ENCODE data around the gene RCOR1.

RCOR1 gene

DNA sequence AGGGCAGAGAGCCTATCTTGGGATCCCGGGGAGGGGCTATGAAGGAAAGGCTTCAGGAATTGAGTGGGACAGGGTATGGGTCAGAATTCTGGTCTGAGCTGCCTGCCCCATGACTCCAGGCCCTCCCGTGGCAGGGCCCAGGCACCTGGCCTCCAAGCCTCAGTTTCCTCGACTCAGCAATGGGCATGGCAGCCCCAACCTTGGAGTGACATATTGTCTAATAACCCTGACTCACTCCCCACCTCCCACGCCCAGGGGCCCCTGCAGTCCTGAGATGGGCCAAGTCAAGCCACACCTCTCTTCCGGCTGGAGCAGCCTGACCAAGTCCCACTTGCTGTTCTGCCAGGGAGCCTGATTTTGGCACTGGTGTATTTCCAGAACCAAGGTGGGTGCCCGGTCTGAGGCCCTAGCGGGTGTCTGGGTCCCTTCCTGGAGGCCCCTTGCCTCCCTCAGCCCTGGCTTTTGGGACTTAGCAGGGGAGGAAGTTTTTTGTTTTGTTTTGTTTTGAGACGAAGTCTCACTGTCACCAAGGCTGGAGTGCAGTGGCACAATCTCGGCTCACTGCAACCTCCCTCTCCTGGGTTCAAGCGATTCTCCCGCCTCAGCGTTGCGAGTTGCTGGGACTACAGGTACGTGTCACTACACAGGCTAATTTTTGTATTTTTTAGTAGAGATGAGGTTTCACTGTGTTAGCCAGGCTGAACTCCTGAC is 40.3 kb upstream of the RCOR1 start:
- ChIA-PET POLR2A (no interaction called here), CTCF (no interaction called here)
- no peak for DNase-seq (ENCODE audit: low read depth, low spot score)
- H3K4me3 ChIP-seq (ENCODE audit: low read depth, low read length), result no peak overlapping the region
- TF ChIP-seq, protein P1, sequence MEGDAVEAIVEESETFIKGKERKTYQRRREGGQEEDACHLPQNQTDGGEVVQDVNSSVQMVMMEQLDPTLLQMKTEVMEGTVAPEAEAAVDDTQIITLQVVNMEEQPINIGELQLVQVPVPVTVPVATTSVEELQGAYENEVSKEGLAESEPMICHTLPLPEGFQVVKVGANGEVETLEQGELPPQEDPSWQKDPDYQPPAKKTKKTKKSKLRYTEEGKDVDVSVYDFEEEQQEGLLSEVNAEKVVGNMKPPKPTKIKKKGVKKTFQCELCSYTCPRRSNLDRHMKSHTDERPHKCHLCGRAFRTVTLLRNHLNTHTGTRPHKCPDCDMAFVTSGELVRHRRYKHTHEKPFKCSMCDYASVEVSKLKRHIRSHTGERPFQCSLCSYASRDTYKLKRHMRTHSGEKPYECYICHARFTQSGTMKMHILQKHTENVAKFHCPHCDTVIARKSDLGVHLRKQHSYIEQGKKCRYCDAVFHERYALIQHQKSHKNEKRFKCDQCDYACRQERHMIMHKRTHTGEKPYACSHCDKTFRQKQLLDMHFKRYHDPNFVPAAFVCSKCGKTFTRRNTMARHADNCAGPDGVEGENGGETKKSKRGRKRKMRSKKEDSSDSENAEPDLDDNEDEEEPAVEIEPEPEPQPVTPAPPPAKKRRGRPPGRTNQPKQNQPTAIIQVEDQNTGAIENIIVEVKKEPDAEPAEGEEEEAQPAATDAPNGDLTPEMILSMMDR (IDR thresholded peaks at IDR 0.05; ENCODE audit: insufficient read depth, low read length, missing control alignments), result no peak

DNA sequence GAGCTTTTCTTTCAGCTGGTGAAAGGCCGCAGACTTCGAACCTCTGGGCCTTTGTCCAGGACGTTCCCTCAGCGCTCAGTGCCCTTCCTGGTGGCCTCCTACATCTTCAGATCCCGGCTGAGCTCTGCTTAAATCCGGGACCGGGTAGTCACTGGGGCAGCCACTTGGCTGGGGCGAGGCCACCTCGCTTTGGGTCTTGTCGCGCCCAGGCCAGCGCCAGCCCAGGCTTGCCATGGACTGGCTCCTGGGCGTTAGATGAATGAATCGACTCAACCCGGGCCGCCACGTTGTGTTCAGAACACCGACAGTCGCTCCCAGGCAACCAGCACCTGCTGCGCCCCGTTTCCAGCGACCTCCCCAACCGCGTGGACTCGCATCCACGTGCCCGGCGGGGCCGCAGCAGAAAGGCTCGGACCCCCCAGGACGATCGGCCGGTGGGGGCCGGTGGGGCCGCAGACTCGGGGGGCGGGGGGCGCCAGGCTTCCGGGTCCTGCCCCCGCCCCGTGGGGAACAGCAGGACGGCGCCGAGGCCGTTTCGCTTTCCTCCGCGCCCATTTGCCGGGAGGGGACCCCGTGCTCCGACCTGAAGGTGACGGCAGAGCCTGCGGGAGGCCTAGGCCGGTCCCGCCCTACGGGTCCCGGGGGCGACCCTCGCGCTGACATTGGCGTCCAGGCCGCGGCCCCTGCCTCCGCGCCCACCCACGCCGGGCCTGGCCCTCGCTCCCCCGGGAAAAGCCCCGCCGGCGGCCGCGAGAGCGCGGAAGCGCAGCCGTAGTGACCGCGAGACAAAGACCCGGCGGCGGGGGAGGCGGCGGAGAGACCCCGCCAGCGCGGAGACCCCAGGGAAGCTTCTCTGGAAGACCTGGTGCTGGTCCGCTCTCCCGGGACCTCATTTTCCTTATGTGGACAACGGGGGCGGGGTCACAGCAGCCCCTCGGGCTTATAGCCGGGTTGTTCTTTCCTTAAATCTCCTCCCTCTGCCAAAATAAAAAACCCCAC is 37.3 kb upstream of the RCOR1 start:
- H3K4me3 ChIP-seq (ENCODE audit: low read depth, low read length), result peak overlapping the region; percentile 61
- TF ChIP-seq, protein P1 (IDR thresholded peaks at IDR 0.05; ENCODE audit: insufficient read depth, low read length, missing control alignments), result no peak
- no peak for DNase-seq (ENCODE audit: low read depth, low spot score)
- POLR2A ChIA-PET, result no interaction called here
- CTCF ChIA-PET, result interaction anchor here (1.5 kb wide), 1 partner anchor 30 kb away, joined by 5 read pairs; no protein-coding TSS in a partner anchor

DNA sequence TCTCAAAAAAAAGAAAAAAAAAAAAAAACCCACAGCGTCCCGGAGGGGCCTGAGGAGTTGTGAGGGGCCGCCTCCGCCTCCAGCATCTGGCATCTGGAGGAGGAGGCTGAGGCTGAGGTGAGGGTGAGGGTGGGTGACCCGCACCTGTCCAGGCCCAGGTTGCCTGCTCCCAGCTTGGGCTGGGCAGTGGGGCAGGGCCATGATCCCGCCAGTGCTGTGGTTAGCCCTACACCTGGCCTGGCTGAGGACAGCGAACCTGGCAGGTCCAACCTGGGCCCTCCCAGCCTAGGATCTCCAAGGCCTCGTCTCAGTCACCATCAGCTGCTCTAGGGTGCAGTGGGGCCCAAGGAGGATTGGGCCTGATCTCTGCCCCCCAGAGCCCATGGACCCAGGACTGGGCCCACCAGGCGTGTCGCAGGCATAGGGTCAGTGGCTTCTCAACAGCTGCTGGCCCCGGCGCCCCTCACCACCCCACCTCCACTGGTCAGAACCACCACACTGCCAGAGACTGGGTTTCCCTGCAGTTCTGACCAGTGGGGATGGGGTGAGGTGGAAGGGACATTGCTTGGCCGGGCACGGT is 36.3 kb upstream of the RCOR1 start:
- no peak overlapping the region for H3K4me3 ChIP-seq (ENCODE audit: low read depth, low read length)
- ChIA-PET CTCF (no interaction called here), POLR2A (no interaction called here)
- TF ChIP-seq, protein P1 (IDR thresholded peaks at IDR 0.05; ENCODE audit: insufficient read depth, low read length, missing control alignments), result no peak
- DNase-seq (ENCODE audit: low read depth, low spot score), result no peak

DNA sequence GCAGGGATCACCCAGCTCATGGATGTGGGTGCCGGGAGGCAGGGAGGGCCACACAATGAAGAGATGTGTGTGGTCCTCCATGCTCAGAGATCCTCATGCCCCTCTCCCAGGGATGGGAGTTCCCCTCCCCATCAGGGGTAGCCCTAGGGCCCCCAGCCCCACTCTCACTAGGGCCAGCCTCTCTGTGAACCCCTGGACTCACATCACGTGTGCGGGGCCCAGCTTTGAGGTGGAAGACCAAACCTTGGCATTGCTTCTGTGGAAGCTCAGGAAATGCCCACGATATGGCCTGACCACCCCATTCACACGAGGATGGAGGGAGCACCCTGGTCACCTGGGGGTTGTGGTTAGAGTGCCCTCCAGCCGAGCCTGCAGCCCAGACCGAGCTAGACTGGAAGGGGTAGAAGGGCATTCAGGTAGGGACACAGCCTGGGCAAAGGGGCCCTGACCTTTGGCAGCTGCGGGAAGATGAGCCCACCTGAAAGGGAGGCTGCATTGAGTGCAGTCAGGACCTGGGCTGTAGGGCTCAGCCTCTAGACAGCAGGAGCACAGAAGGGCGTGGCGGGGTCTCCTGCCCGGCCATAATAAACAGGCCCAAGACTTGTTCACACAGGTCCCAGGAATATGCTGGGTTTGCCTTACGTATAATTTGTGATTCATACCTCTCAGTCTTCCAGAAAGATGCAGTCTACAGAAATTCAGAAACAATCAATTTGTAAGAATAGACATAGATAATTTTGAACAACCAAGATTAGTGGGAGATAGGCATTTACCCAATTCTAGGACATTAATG is 34.8 kb upstream of the RCOR1 start:
- CTCF ChIA-PET, result interaction anchor here (0.8 to 1.3 kb wide), 2 partner anchors 33 kb away, joined by 3 read pairs; no protein-coding TSS in a partner anchor
- TF ChIP-seq, protein P1 (IDR thresholded peaks at IDR 0.05; ENCODE audit: insufficient read depth, low read length, missing control alignments), result no peak
- no peak for DNase-seq (ENCODE audit: low read depth, low spot score)
- POLR2A ChIA-PET, result no interaction called here
- no peak overlapping the region for H3K4me3 ChIP-seq (ENCODE audit: low read depth, low read length)

DNA sequence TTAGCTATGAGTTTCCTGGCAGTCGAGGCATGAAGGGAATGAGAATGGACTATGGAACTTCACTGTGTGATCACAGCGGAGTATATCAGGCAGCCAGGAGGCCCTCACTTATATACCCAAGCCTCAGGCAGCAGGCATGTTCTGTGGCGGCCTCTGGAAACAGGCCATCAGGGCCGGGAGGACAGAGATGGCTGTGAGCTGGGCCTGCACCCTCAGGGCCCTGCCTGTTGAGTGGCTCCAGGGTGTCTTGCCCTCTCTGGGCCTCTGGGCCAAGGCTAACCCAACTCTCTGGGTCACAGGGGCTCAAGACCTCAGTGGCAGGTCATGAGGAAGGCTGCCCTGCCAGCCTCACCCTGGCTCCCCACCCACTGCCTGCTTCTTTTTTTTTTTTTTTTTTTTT is 33.9 kb upstream of the RCOR1 start:
- TF ChIP-seq, protein P1 (IDR thresholded peaks at IDR 0.05; ENCODE audit: insufficient read depth, low read length, missing control alignments), result no peak
- H3K4me3 ChIP-seq (ENCODE audit: low read depth, low read length), result no peak overlapping the region
- ChIA-PET POLR2A (no interaction called here), CTCF (interaction anchor here (1.3 kb wide), 1 partner anchor 34 kb away, joined by 3 read pairs; no protein-coding TSS in a partner anchor)
- DNase-seq (ENCODE audit: low read depth, low spot score), result no peak

Measured in AG04449 (cell line).